Activated CD4-positive, alpha-beta memory T cell treated with anti-CD3 and anti-CD28 coated beads for 36 hours (primary cell): ENCODE data around the gene SLC25A53. TPM values are rescaled to one million over a fixed set of nuclear protein-coding genes. Genes with fewer than 3 reads are reported as not detected.

Source experiments
- CTCF ChIA-PET: fragments of 350-600 bp; sonication (Branson Sonifier 250); formaldehyde crosslinking; loops from one replicate; lab custom pipeline; 2021; ENCODE audit warnings: antibody characterized with exemption, inconsistent platforms; lab: Charles Lee
- POLR2A ChIA-PET: fragments of 350-600 bp; sonication (Branson Sonifier 250); formaldehyde crosslinking; loops from one replicate; lab custom pipeline; 2021; ENCODE audit warnings: antibody characterized with exemption; lab: Charles Lee
- DNase-seq: peaks from one replicate; pipeline ENCODE4 v3.0.0-alpha.2; 2020
- H3K27ac Mint-ChIP-seq: one replicate; pipeline ENCODE4 v1.8.0; 2021; ENCODE audit warnings: mixed read lengths
- H3K27me3 Mint-ChIP-seq: one replicate; pipeline ENCODE4 v1.8.0; 2021; ENCODE audit warnings: mixed read lengths
- H3K36me3 Mint-ChIP-seq: one replicate; pipeline ENCODE4 v1.8.0; 2021; ENCODE audit warnings: mixed read lengths
- H3K4me1 Mint-ChIP-seq: one replicate; pipeline ENCODE4 v1.8.0; 2021; ENCODE audit warnings: low read depth, mixed read lengths
- H3K4me3 Mint-ChIP-seq: one replicate; pipeline ENCODE4 v1.8.0; 2021; ENCODE audit warnings: mild to moderate bottlenecking, mixed read lengths
- H3K9me3 Mint-ChIP-seq: one replicate; pipeline ENCODE4 v1.8.0; 2021; ENCODE audit warnings: mixed read lengths
- intact Hi-C: fragments of 100-400 bp; cut with micrococcal nuclease; formaldehyde crosslinking; loops from one replicate; pipeline ENCODE4 v1.15.1; 2023
- total RNA-seq, 2 experiments: library from RNA; stranded (reverse); gene quantifications; one replicate each; pipeline ENCODE4 v1.2.3, GENCODE V29; 2021

The SLC25A53 gene
- total RNA-seq, 2 experiments from 2014 or later: 3.6 to 4.2 TPM

- POLR2A ChIA-PET: interaction anchor here (2.7 kb wide), 1 partner anchor 10 kb away, joined by 21 read pairs; the partner anchor contains the start of gene SLC25A53
Observed at GRCh38 chrX:104166735-104167436, 10.1 kb upstream of the SLC25A53 start.

GRCh38 chrX:104165894-104166734, 9.3 kb upstream of the SLC25A53 start, which contains the start of gene FAM199X:
Gene FAM199X, plus strand, starts transcription at chrX:104166453. Its CDS starts 333 bp downstream, at chrX:104166786.
- Mint-ChIP-seq H3K4me3 (peak within 1 kb of the TSS; percentile 75), H3K9me3 (no peaks in the 10 kb centered on the region), H3K27ac (peak within 1 kb of the TSS; percentile 73), H3K4me1 (peaks cover 35% of the 10 kb centered on the region), H3K36me3 (peaks cover 3% of the 10 kb centered on the region), H3K27me3 (no peaks in the 10 kb centered on the region)
- ChIA-PET POLR2A (interaction anchor here (2.7 kb wide), 1 partner anchor 9 kb away, joined by 21 read pairs; the partner anchor contains the start of gene SLC25A53), CTCF (interaction anchor here (1.1 to 2.6 kb wide), 4 partner anchors 9 to 29 kb away, joined by 3 to 24 read pairs (median 8); partner anchors contain the start of gene SLC25A53)
- intact Hi-C loops: loop anchor here (1.0 to 2.0 kb wide), 4 partner anchors 9 to 480 kb away; partner anchors contain the start of genes MORF4L2 and SLC25A53
- DNase-seq: peak; percentile 89

More at GRCh38 chrX:104166735-104167436, 10.1 kb upstream of the SLC25A53 start:
- Mint-ChIP-seq H3K27ac (peak overlapping the region; percentile 38), H3K4me1 (peaks cover 35% of the 10 kb centered on the region), H3K27me3 (no peaks in the 10 kb centered on the region), H3K4me3 (peak overlapping the region; percentile 72), H3K9me3 (no peaks in the 10 kb centered on the region), H3K36me3 (peaks cover 3% of the 10 kb centered on the region)
- DNase-seq: no peak
- intact Hi-C loops: loop anchor here (1.0 to 2.0 kb wide), 4 partner anchors 10 to 481 kb away; partner anchors contain the start of genes MORF4L2 and SLC25A53
- CTCF ChIA-PET: interaction anchor here (1.1 to 2.6 kb wide), 4 partner anchors 8 to 29 kb away, joined by 3 to 24 read pairs (median 8); partner anchors contain the start of gene SLC25A53

- no peaks in the 10 kb centered on the region for H3K27me3 Mint-ChIP-seq
- DNase-seq: no peak
- no peaks in the 10 kb centered on the region for H3K36me3 Mint-ChIP-seq
- H3K27ac Mint-ChIP-seq: no peak overlapping the region
- ChIA-PET POLR2A (no interaction called here), CTCF (interaction anchor here (1.2 kb wide), 1 partner anchor 38 kb away, joined by 4 read pairs; no protein-coding TSS in a partner anchor)
- H3K4me1 Mint-ChIP-seq: peaks cover 3% of the 10 kb centered on the region
- intact Hi-C loops: no loop called here
- H3K9me3 Mint-ChIP-seq: no peaks in the 10 kb centered on the region
- H3K4me3 Mint-ChIP-seq: no peak overlapping the region
Observed at GRCh38 chrX:104151037-104151436, 5.8 kb downstream of the SLC25A53 start.

GRCh38 chrX:104141087-104141760, 15.6 kb downstream of the SLC25A53 start:
- Mint-ChIP-seq H3K4me1 (peaks cover 16% of the 10 kb centered on the region), H3K9me3 (no peaks in the 10 kb centered on the region), H3K4me3 (no peak overlapping the region), H3K27ac (no peak overlapping the region), H3K27me3 (no peaks in the 10 kb centered on the region), H3K36me3 (peaks cover 2% of the 10 kb centered on the region)
- intact Hi-C loops: no loop called here
- POLR2A ChIA-PET: no interaction called here
- DNase-seq: no peak
- CTCF ChIA-PET: no interaction called here

GRCh38 chrX:104137496-104137895, 19.3 kb downstream of the SLC25A53 start:
- ChIA-PET CTCF (interaction anchor here (1.1 to 3.1 kb wide), 10 partner anchors 12 to 306 kb away, joined by 3 to 48 read pairs (median 6); partner anchors contain the start of genes RAB9B and SLC25A53), POLR2A (no interaction called here)
- Mint-ChIP-seq H3K36me3 (no peaks in the 10 kb centered on the region), H3K27me3 (no peaks in the 10 kb centered on the region), H3K4me3 (no peak overlapping the region), H3K27ac (no peak overlapping the region), H3K4me1 (peaks cover 20% of the 10 kb centered on the region), H3K9me3 (no peaks in the 10 kb centered on the region)
- DNase-seq: no peak
- intact Hi-C loops: no loop called here

- Mint-ChIP-seq H3K4me3 (no peak overlapping the region), H3K9me3 (no peaks in the 10 kb centered on the region), H3K36me3 (no peaks in the 10 kb centered on the region), H3K4me1 (peaks cover 20% of the 10 kb centered on the region), H3K27me3 (no peaks in the 10 kb centered on the region), H3K27ac (no peak overlapping the region)
- ChIA-PET POLR2A (no interaction called here), CTCF (interaction anchor here (0.6 to 3.1 kb wide), 20 partner anchors 9 to 305 kb away, joined by 3 to 48 read pairs (median 4); partner anchors contain the start of genes RAB9B, SLC25A53 and ZCCHC18)
- intact Hi-C loops: loop anchor here (1.0 kb wide), 2 partner anchors 38 to 291 kb away; no protein-coding TSS in a partner anchor
- DNase-seq: peak; percentile 50
Observed at GRCh38 chrX:104136241-104137019, 20.4 kb downstream of the SLC25A53 start.

GRCh38 chrX:104135677-104136076, 21.1 kb downstream of the SLC25A53 start:
- Mint-ChIP-seq H3K4me1 (peaks cover 20% of the 10 kb centered on the region), H3K27ac (no peak overlapping the region), H3K9me3 (no peaks in the 10 kb centered on the region), H3K27me3 (no peaks in the 10 kb centered on the region), H3K36me3 (no peaks in the 10 kb centered on the region), H3K4me3 (no peak overlapping the region)
- DNase-seq: no peak
- POLR2A ChIA-PET: no interaction called here
- intact Hi-C loops: loop anchor here (1.0 kb wide), 2 partner anchors 37 to 290 kb away; no protein-coding TSS in a partner anchor
- CTCF ChIA-PET: interaction anchor here (0.6 to 3.1 kb wide), 16 partner anchors 10 to 291 kb away, joined by 3 to 48 read pairs (median 4); partner anchors contain the start of genes SLC25A53 and ZCCHC18

GRCh38 chrX:104134583-104135261, 22.1 kb downstream of the SLC25A53 start:
- Mint-ChIP-seq H3K9me3 (no peaks in the 10 kb centered on the region), H3K27me3 (no peaks in the 10 kb centered on the region), H3K36me3 (no peaks in the 10 kb centered on the region), H3K27ac (no peak overlapping the region), H3K4me3 (no peak overlapping the region), H3K4me1 (peaks cover 20% of the 10 kb centered on the region)
- POLR2A ChIA-PET: no interaction called here
- intact Hi-C loops: no loop called here
- no peak for DNase-seq
- CTCF ChIA-PET: interaction anchor here (1.3 to 3.1 kb wide), 2 partner anchors 9 to 15 kb away, joined by 4 to 11 read pairs; no protein-coding TSS in a partner anchor

- intact Hi-C loops: no loop called here
- CTCF ChIA-PET: interaction anchor here (1.1 kb wide), 1 partner anchor 18 kb away, joined by 3 read pairs; no protein-coding TSS in a partner anchor
Observed at GRCh38 chrX:104130808-104131207, 26.0 kb downstream of the SLC25A53 start.

GRCh38 chrX:104126856-104127255, 30.0 kb downstream of the SLC25A53 start:
- peaks cover 15% of the 10 kb centered on the region for H3K4me1 Mint-ChIP-seq
- ChIA-PET POLR2A (no interaction called here), CTCF (interaction anchor here (0.7 kb wide), 1 partner anchor 13 kb away, joined by 3 read pairs; no protein-coding TSS in a partner anchor)
- no peak for DNase-seq
- no peak overlapping the region for H3K4me3 Mint-ChIP-seq
- peaks cover 4% of the 10 kb centered on the region for H3K36me3 Mint-ChIP-seq
- intact Hi-C loops: no loop called here
- H3K27ac Mint-ChIP-seq: no peak overlapping the region
- H3K9me3 Mint-ChIP-seq: no peaks in the 10 kb centered on the region
- H3K27me3 Mint-ChIP-seq: no peaks in the 10 kb centered on the region

More at GRCh38 chrX:104130808-104131207, 26.0 kb downstream of the SLC25A53 start:
- no peak for DNase-seq
- H3K9me3 Mint-ChIP-seq: no peaks in the 10 kb centered on the region
- H3K36me3 Mint-ChIP-seq: peaks cover 4% of the 10 kb centered on the region
- no peak overlapping the region for H3K4me3 Mint-ChIP-seq
- no peaks in the 10 kb centered on the region for H3K27me3 Mint-ChIP-seq
- H3K27ac Mint-ChIP-seq: no peak overlapping the region
- POLR2A ChIA-PET: no interaction called here
- H3K4me1 Mint-ChIP-seq: peaks cover 17% of the 10 kb centered on the region
